Body of pancreas (tissue), 4 donors: ENCODE data around the gene RNU5D-1. TPM values are rescaled to one million over a fixed set of nuclear protein-coding genes. Genes with fewer than 3 reads are reported as not detected.

Source experiments
- ATAC-seq: fragments of 150-250 bp; one replicate; pipeline ENCODE4 v1.9.1; 2016
- DNase-seq, 4 donors: peaks; one replicate each; pipeline ENCODE4 v3.0.0-alpha.2; 2019
- H3K27ac ChIP-seq, 4 donors: fragments of 200-600 bp; sonication (generic); 1 replicate in 3 of 4; 2 replicates in 1 of 4; pipeline versions ENCODE4 v1.5.1 to v1.6.1; 2016 to 2019; ENCODE audit warnings: mild to moderate bottlenecking in 1 of 4, mixed read lengths in 1 of 4, moderate library complexity in 1 of 4
- H3K27me3 ChIP-seq, 2 donors: fragments of 200-600 bp; sonication (generic); one replicate each; pipeline ENCODE4 v1.6.0; 2016; ENCODE audit warnings: mild to moderate bottlenecking in 1 of 2
- H3K36me3 ChIP-seq, 2 donors: fragments of 200-600 bp; sonication (generic); replicated peaks in 1 of 2; 2 replicates each; pipeline ENCODE4 v1.5.1; 2016; ENCODE audit warnings: low read depth in 2 of 2; ENCODE audit not compliant: insufficient read depth in 1 of 2
- H3K4me1 ChIP-seq: fragments of 200-600 bp; sonication (generic); one replicate; pipeline ENCODE4 v1.6.0; 2016
- H3K4me3 ChIP-seq, 2 donors: fragments of 200-600 bp; sonication (generic); 1 replicate in 1 of 2; 2 replicates in 1 of 2; pipeline ENCODE4 v1.5.1; 2016 to 2019
- H3K9me3 ChIP-seq, 3 donors: fragments of 200-600 bp; sonication (generic); 1 replicate in 2 of 3; 2 replicates in 1 of 3; pipeline ENCODE4 v1.5.1; 2016
- CTCF ChIP-seq, 7 experiments: fragments of 450-650 bp in 4 of 7; fragments of 200-600 bp in 3 of 7; sonication (generic) in 3 of 7; IDR thresholded peaks; one replicate each; pipeline ENCODE4 v1.5.1; 2016 to 2019; ENCODE audit warnings: antibody characterized with exemption in 7 of 7
- POLR2A ChIP-seq, 3 donors: fragments of 450-650 bp; IDR thresholded peaks; one replicate each; pipeline ENCODE4 v1.6.1; 2016; ENCODE audit warnings: antibody characterized with exemption in 3 of 3, mild to moderate bottlenecking in 2 of 3
- WGBS, 2 donors: methylation state at CpG; one replicate each; pipeline ENCODE4 v1.1.5; 2017; 5-methylcytosine and 5-hydroxymethylcytosine counted together
- intact Hi-C: fragments of 100-400 bp; cut with DNase I; formaldehyde crosslinking; loops from one replicate; pipeline ENCODE4 v1.15.1; 2023
- total RNA-seq, 2 donors: library from RNA; depleted of rRNA; stranded (reverse); fragments of >200 nt; gene quantifications; one replicate each; pipeline ENCODE4 v1.1.0, GENCODE V29; 2016

The RNU5D-1 gene
- total RNA-seq, 2 donors from 2014 or later: not detected

GRCh38 chr1:44707959-44708831 is 22.8 kb downstream of the RNU5D-1 start:
- peak; percentile 25 to 53 (median 41) for DNase-seq
- H3K4me3 ChIP-seq: no peak overlapping the region
- TF ChIP-seq POLR2A (IDR thresholded peaks at IDR 0.05) (no peak), CTCF (IDR thresholded peaks at IDR 0.05) (peak; percentile 24 to 68 (median 60))

DNA sequence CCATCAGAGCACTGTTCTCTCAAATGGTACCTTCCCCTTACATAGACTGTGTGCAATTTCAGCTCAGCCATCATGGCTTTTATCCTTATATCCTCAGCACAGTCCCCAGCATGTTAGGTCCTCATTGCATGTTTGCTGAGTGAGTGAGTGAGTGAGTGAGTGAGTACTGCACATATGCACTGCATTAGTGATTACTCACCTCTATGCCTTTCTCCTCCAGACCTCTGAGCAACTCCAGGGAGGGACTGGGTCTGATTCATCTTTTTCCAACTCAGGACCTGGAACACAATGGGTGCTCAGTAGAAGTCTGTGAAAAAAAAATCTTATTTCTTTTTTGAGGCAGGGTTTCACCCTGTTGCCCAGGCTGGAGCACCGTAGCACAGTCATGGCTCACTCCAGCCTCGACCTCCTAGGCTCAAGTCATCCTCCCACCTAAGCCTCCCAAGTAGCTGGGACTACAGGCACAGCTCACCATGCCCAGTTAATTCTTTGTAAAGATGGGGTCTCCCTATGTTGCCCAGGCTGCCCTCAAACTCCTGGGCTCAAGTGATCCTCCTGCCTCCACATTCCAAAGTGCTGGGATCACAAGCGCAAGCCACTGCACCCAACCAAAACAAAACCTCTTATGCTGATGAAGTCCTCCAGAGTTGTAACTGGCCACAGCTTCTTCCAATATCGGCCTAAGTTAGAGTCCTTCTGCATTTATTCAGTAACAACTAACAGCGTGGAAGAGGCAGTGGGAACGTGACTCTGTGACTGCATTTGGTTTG is 23.7 kb downstream of the RNU5D-1 start:
- no peak overlapping the region for H3K27ac ChIP-seq
- no peak for ATAC-seq

More at GRCh38 chr1:44707959-44708831, 22.8 kb downstream of the RNU5D-1 start:
- no peaks in the 10 kb centered on the region for H3K36me3 ChIP-seq
- no peaks in the 10 kb centered on the region for H3K27me3 ChIP-seq
- H3K9me3 ChIP-seq: no peaks in the 10 kb centered on the region
- H3K27ac ChIP-seq: no peak overlapping the region
- intact Hi-C loops: no loop called here
- WGBS, 2 donors: 31 to 34% methylated on average over 15 of the region's 15 CpGs
- peak; percentile 90 for ATAC-seq
- H3K4me1 ChIP-seq: peaks cover 7% of the 10 kb centered on the region

DNA sequence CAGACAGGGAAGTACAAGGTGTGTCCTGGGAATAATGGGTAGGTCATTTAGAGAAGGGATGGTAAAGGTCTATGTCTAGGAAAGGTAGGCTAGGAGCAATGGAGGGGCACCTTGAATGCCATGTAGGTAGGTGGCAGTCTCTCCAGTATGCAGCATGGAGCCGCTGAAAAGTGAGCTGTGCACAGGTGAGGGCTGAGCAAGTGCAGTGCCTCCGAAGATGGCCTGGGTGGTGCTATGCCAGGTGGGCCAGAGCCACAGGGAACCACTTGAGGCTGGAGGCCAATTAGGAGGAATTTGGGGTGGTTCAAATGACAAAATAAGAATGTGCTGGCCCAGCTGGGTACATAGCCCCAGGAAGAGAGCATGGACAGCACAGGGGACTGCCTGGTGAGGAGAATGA is 25.0 kb downstream of the RNU5D-1 start:
- H3K4me1 ChIP-seq: peaks cover 7% of the 10 kb centered on the region
- no peak overlapping the region for H3K27ac ChIP-seq
- ATAC-seq: no peak
- no peak for TF ChIP-seq POLR2A (IDR thresholded peaks at IDR 0.05)
- H3K36me3 ChIP-seq: no peaks in the 10 kb centered on the region
- no peak for DNase-seq
- no peak overlapping the region for H3K4me3 ChIP-seq
- no peaks in the 10 kb centered on the region for H3K9me3 ChIP-seq
- intact Hi-C loops: no loop called here
- 69 to 73% methylated on average over 2 of the region's 2 CpGs for WGBS, 2 donors
- no peaks in the 10 kb centered on the region for H3K27me3 ChIP-seq

More for the DNA sequence above, 23.7 kb downstream of the RNU5D-1 start:
- Histone ChIP-seq H3K9me3 (no peaks in the 10 kb centered on the region), H3K27me3 (no peaks in the 10 kb centered on the region), H3K4me1 (peaks cover 7% of the 10 kb centered on the region), H3K36me3 (no peaks in the 10 kb centered on the region), H3K4me3 (no peak overlapping the region)
- no peak for TF ChIP-seq POLR2A (IDR thresholded peaks at IDR 0.05)
- no peak for TF ChIP-seq CTCF (IDR thresholded peaks at IDR 0.05)
- DNase-seq: no peak
- 63 to 86% methylated on average over 4 to 6 of the region's 6 CpGs for WGBS, 2 donors
- intact Hi-C loops: no loop called here

DNA sequence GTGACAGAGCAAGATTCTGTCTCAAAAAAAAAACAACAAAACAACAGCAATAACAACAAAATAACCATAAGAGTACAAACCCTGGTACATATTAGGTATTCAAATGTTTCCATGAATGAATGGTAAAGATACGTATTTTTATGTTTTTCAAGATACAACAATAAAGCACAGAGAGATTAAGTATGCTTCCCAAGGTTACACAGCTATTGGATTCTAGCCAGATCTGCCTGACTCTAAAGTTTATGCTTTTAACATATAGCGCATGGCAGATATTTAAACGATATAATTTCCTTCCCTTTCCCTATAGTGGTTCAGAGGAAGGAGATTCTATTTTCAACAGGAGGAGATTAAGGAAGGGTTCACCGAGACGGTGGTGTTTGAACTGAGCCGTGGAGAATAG is 25.5 kb downstream of the RNU5D-1 start:
- TF ChIP-seq POLR2A (IDR thresholded peaks at IDR 0.05) (no peak), CTCF (IDR thresholded peaks at IDR 0.05) (no peak)
- WGBS, 2 donors: 69 to 82% methylated on average over 6 of the region's 6 CpGs
- no peaks in the 10 kb centered on the region for H3K9me3 ChIP-seq
- intact Hi-C loops: no loop called here
- H3K27me3 ChIP-seq: no peaks in the 10 kb centered on the region
- no peaks in the 10 kb centered on the region for H3K36me3 ChIP-seq
- no peak for DNase-seq
- no peak for ATAC-seq
- H3K4me3 ChIP-seq: no peak overlapping the region
- peaks cover 7% of the 10 kb centered on the region for H3K4me1 ChIP-seq
- no peak overlapping the region for H3K27ac ChIP-seq

DNA sequence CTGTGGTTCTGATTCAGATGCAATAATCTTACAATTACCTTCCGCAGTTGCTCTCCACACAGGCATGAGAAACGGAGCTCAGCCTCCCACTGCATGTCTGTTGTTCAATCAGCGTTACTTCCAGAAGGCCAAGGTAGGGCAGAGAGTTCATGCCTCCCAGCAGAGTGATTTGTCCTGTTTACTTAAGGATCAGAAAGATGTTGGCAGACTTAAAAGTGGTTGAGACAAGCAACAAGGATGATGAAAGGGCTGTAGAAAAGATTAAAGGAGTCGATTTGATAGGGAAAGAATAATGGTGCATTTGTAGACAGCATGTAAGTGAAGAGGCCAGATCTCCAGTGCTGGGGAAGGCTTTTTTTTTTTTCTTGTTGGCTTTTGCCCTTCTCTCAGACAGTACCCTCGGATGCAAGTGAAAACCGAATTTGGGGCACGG is 29.8 kb downstream of the RNU5D-1 start:
- intact Hi-C loops: no loop called here
- H3K4me1 ChIP-seq: no peaks in the 10 kb centered on the region
- no peak for TF ChIP-seq POLR2A (IDR thresholded peaks at IDR 0.05)
- no peak for TF ChIP-seq CTCF (IDR thresholded peaks at IDR 0.05)
- 73 to 75% methylated on average over 7 of the region's 7 CpGs for WGBS, 2 donors
- ATAC-seq (no peak), DNase-seq (no peak)
- H3K27me3 ChIP-seq: no peaks in the 10 kb centered on the region
- no peaks in the 10 kb centered on the region for H3K9me3 ChIP-seq
- no peak overlapping the region for H3K27ac ChIP-seq
- no peaks in the 10 kb centered on the region for H3K36me3 ChIP-seq
- H3K4me3 ChIP-seq: no peak overlapping the region
